Suppressor macrophage (primary cell): Measurements from ENCODE around the gene NUB1.

Experiments used
- DNase-seq, 4 experiments: peaks; one replicate each; pipeline ENCODE4 v3.0.0-alpha.2; 2020 to 2022

Gene NUB1

GRCh38 chr7:151313857-151314256 is 27.8 kb upstream of the NUB1 start:
- no peak for DNase-seq

GRCh38 chr7:151314401-151314800 is 27.2 kb upstream of the NUB1 start:
- DNase-seq = no peak

DNA sequence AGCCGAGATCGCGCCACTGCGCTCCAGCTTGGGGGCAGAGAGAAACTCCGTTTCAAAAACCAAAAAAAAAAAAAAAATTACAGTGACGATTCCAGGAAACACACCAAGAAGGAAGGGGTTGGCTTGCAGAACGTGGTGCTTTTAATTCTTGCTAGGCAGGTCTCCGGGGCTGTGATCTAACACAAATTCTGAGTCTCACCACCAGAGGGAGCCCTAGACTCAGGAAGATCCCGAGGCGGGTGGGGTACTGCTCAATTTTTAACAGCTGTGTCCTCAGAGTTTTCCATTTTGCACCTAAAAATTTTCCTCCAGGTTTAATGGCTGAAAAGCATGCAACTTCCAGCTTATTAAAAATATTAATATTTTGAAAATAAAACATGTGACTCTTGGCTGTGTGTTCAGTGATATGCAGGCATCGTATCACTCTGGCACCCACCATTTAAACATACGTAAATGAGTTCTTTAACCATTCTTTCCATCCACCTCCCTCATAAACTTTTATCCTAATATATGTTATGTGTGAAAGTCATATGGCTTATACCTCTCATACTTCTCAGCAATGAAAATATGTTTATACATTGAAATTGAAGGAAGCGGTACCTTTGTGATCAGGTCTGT is 26.5 kb upstream of the NUB1 start:
- peak; percentile 83 to 89 (median 87) for DNase-seq

DNA sequence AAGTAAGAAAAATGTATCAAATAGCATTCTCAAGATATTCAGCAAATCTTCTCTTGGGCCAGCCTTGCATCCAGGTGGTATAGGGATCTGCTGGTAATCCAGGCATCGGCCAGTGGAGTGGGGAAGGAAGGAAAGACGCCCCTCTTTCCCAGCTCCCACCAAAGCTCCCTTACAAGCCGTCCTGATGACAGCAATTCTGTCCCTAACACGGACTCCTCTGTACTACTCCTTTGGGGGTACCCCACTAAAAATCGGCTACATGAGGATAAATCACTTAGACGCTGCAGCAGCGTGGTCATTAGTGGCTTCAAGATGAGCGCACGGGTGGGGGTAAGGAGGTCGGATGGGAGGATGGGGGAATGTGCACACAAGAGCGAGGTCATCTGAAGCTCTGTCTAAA is 24.7 kb upstream of the NUB1 start:
- no peak for DNase-seq

DNA sequence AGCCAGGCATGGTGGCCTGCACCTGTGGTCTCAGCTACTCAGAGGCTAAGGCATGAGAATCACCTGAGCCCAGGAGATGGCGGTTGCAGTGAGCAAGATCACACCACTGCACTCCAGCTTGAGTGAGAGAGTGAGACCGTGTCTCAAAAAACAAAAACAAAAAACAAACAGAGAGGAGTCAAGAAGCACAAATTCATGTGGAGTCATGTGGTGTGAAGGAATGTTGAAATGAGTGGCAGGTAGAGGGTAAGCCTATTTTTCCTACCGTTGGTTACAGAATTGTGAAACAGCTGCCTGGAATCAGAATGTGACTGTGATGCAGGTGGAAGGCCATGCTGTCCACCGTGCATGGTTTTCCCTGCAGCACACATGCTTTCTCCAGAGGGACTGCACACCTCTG is 23.7 kb upstream of the NUB1 start:
- DNase-seq = no peak

- DNase-seq = no peak
These were observed 22.4 kb upstream of the NUB1 start for GRCh38 chr7:151319189-151319588.

DNA sequence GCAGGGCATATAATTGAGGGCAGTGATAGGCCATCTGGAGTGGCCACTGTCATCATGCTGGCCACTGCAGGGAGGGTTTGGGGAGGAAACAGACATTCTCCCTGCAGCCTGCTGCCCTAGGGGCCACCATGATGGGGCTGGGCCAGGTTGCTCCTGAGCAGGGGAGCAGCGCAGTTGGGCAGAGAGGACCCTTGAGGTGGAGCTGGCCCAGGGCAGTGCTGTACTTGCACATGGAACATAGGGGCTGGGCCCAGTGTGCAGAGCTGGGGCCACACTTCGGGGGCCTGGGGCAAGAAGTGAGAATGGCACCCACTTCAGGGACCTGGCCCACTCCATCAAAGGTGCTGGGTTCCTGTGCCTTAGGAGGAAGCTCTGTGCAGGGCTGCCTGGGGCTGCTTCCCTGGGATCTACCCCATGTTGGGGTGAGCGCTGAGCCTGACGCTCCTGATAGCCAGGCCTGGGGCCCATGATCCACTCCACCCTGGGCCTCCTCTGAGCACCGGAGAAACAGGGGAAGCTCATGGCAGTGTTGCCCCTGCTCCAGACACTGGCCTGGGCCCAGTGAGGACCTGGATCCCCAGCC is 21.3 kb upstream of the NUB1 start:
- DNase-seq = no peak

GRCh38 chr7:151321341-151321740 is 20.3 kb upstream of the NUB1 start:
- no peak for DNase-seq

DNA sequence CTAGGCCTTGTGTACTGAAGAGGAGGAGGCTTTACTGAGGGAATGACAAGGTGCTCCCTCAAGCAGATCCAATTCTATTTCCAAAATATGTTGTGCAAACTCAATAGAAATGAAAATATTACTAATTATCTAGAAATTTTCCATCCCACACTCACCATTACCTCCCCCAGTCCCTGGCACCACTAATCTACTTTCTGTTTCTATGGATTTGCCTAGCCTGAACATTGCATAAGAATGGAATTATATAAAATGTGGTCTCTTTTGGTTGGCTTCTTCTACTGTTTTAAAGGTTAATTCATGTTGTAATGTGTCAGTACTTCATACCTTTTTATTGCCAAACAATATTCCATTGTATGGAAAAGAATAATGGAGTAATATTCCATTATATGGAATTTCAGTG is 18.7 kb upstream of the NUB1 start:
- DNase-seq = no peak

DNA sequence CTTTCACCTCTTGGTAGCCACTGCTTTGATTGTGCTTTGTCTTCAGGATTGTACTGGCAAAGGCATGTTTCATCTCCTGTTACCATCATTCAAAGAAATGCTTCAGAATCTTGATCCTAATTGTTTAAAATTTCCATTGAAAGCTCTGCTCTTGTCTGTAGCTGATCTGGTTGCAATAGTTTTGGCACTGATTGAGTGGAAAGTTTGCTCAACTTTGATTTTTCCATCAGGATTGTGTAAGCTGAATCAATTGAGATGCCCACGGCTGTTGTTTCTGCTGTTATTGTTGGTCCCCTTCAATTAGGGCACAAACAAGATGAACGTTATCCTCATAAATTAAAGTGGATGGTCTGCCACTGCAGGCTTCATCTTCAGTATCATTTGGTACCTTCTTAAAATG is 14.6 kb upstream of the NUB1 start:
- DNase-seq = no peak

DNA sequence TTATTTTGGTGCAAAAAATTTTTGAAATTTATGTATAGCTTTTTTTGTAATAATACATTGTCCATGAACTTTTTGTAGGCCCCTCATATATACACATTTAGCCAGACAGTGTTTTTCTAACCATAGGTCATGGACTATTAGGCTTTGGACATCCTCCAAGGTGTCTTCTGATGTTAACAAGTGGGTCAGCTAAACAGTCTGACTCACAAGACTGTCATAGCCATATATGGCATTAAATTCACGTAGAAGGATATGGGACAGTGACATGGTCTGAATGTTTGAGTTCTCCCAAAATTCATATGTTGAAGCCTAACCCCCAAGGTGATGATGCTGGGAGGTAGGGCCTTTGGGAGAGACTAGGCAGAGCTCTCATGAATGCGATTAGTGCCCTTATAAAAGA is 14.0 kb upstream of the NUB1 start:
- no peak for DNase-seq

GRCh38 chr7:151330181-151330580 is 11.4 kb upstream of the NUB1 start:
- DNase-seq = no peak

GRCh38 chr7:151330661-151331060 is 11.0 kb upstream of the NUB1 start:
- DNase-seq = no peak

DNA sequence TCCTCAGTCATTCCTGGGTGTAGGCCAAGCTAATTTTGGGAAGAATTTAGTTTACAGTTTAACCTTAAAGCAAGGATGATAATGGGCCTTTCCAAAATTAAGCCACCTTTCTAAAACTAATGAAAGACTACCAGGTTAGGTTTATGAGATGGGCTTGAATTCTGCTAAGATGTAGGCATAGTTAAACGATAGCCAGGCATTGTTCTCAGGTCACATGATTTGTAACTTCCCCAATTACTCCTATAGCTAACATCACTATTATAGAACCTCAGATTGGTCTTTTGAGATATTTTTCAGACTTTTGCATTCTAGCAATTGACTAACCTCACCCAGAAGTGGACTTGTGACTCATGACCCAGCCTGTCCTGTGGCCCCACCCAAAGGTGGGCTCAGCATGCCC is 7.0 kb upstream of the NUB1 start:
- DNase-seq = peak in 2 of 4 experiments; percentile 19 to 20

- DNase-seq = no peak
These were observed 5.4 kb upstream of the NUB1 start for GRCh38 chr7:151336027-151336708.

- DNase-seq = no peak
These were observed 4.3 kb upstream of the NUB1 start for GRCh38 chr7:151337346-151337745.

- DNase-seq = no peak
These were observed 2.8 kb upstream of the NUB1 start for GRCh38 chr7:151338809-151339208.

DNA sequence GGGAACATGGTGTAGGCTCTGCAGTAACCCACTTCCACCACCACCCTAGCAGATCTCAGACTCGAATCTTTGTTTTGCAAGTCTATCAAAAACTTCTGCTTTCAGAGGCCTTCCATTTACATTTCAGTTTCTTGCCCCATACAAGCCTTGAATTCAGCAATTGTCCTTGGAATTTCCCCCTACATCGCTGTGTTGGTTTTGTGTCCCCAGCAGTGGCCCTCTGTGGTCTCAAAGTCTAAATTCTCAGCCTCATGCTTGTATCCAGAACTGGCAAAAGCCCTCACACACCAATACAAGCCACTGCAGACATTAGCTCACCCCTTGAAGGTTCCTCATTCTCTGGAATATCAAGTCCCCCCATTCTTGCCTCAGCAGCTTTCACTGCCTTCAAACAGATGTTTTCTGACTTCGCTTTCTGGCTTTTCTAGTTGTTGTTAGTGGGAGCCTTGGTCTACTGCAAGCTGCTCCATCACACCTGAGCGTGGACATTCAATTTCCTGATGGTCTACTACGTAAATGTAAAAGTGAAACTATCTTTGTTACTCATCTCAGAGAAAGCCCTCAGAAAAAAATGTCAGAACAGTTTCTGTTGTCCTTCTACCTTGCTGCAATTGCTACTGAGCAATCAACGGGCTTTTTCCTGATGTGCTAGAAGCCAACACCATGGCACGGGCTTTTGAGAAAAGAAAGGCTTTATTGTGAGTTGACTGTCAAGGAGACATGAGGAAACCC is 1.8 kb upstream of the NUB1 start:
- peak; percentile 63 to 83 (median 76) for DNase-seq

DNA sequence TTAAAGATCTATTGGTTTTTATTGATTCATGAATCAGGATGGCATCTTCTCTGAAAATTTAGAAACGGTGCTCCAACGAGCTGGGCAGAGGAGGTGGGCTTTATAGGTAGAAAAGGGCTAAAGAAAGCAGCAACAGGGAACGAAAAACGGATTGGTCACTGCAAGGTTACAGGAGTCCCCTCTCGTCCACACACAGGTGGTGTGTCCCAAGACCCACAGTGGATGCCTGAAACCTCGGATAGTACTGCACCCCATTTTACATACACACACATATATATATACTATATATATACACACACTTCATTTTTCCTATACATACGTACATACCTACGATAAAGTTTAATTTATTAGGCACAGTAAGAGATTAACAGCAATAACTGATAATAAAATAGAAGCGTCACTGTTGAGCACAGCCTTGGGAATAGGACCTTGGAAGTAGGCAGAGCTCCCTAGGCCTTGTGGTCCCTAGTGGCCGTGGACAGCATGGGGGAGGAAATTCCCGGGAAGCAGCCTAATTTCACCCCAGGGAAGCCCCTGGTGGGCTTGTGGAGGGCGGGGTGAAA is 737 bp upstream of the NUB1 start:
- no peak for DNase-seq

- peak in 2 of 4 experiments; percentile 11 to 24 for DNase-seq
These were observed 562 bp downstream of the NUB1 start for GRCh38 chr7:151342102-151342646.

GRCh38 chr7:151342811-151343210 is 1.2 kb downstream of the NUB1 start:
- no peak for DNase-seq

DNA sequence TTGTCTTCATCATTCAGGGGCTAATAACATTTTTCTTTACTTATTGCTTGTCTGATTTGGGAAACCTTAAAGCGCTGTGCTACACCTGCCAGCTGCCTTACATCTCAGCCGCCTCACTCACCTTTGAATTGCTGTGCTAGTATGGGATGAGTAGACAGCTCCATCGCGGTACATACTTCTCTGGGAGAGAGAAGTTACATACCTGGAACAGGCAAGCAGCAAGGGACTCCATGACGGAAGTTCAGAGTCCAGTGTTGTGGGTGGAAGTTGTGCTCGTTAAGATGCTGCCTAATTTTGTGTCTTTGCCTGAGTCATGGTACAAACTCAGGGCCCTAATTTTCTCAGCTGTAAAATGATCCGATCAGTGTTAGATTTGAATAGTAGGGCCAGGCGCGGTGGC is 1.9 kb downstream of the NUB1 start:
- DNase-seq = no peak
